A549 treated with AZD2906 at 1 μM for 4 hours (cell line): Measurements from ENCODE around the gene HDGFL1. TPM values are rescaled to one million over a fixed set of nuclear protein-coding genes. Genes with fewer than 3 reads are reported as not detected.

Experiments used
- total RNA-seq: library from RNA; stranded (reverse); fragments of 200-300 nt; extraction: Qiagen RNA extraction; gene quantifications from 5 replicates; pipeline ENCODE4 v1.2.3, GENCODE V29; 2022

The HDGFL1 gene
- not detected in 5 replicates for total RNA-seq

GRCh38 chr6:22569281-22570184, at the start of gene HDGFL1:
Gene HDGFL1, plus strand, starts transcription at chr6:22569566. Its CDS starts 10 bp downstream, at chr6:22569576.

